Activated CD4-positive, alpha-beta T cell treated with anti-CD3 and anti-CD28 coated beads, Interleukin-2, amount 50 U/mL, for 24 hours (primary cell): Measurements from ENCODE around the gene THEM4.
"Not testable (repeated sequence)": the region's sequence is repeated elsewhere in the genome, so short reads cannot be mapped to it uniquely, and the experiment has no call there.

ENCODE experiments used
- DNase-seq, 2 donors: peaks; one replicate each; pipeline ENCODE4 v3.0.0-alpha.2; 2020; ENCODE audit warnings: low read depth in 1 of 2, low spot score in 1 of 2

THEM4 gene

GRCh38 chr1:151897991-151898431 is 11.3 kb downstream of the THEM4 start:
- DNase-seq, result no peak

- no peak for DNase-seq
Measured at GRCh38 chr1:151893176-151893924, 16.0 kb downstream of the THEM4 start.

- no peak for DNase-seq
Measured at GRCh38 chr1:151892190-151892589, 17.1 kb downstream of the THEM4 start.

- no peak for DNase-seq
Measured at GRCh38 chr1:151891512-151891911, 17.8 kb downstream of the THEM4 start.

GRCh38 chr1:151888972-151889570 is 20.2 kb downstream of the THEM4 start:
- DNase-seq, result no peak

- DNase-seq, result no peak
Measured at GRCh38 chr1:151887028-151887427, 22.3 kb downstream of the THEM4 start.

GRCh38 chr1:151885479-151885878 is 23.8 kb downstream of the THEM4 start:
- DNase-seq, result no peak

GRCh38 chr1:151884879-151885278 is 24.4 kb downstream of the THEM4 start:
- not testable (repeated sequence) for DNase-seq

GRCh38 chr1:151884445-151884844 is 24.9 kb downstream of the THEM4 start:
- DNase-seq, result not testable (repeated sequence)

- DNase-seq, result not testable (repeated sequence)
Measured at GRCh38 chr1:151883898-151884297, 25.4 kb downstream of the THEM4 start.

- not testable (repeated sequence) for DNase-seq
Measured at GRCh38 chr1:151882918-151883317, 26.4 kb downstream of the THEM4 start.

GRCh38 chr1:151882466-151882865 is 26.8 kb downstream of the THEM4 start:
- DNase-seq, result no peak

- DNase-seq, result no peak
Measured at GRCh38 chr1:151881479-151881878, 27.8 kb downstream of the THEM4 start.

- DNase-seq, result no peak
Measured at GRCh38 chr1:151875419-151876097, 33.8 kb downstream of the THEM4 start.

- DNase-seq, result not testable (repeated sequence)
Measured at GRCh38 chr1:151872776-151873175, 36.5 kb downstream of the THEM4 start.

- DNase-seq, result no peak
Measured at GRCh38 chr1:151871284-151872030, 37.9 kb downstream of the THEM4 start.

GRCh38 chr1:151868486-151868885 is 40.8 kb downstream of the THEM4 start:
- no peak for DNase-seq

GRCh38 chr1:151867765-151868411 is 41.4 kb downstream of the THEM4 start:
- DNase-seq, result no peak

- no peak for DNase-seq
Measured at GRCh38 chr1:151867321-151867720, 42.0 kb downstream of the THEM4 start.

GRCh38 chr1:151864411-151864810 is 44.9 kb downstream of the THEM4 start:
- DNase-seq, result no peak

GRCh38 chr1:151862604-151863003 is 46.7 kb downstream of the THEM4 start:
- no peak for DNase-seq
